Activated CD4-positive, alpha-beta memory T cell treated with anti-CD3 and anti-CD28 coated beads, Interleukin-2, amount 10 ng/mL, durations not matched to agents 7 days and 5 days (primary cell): Measurements from ENCODE around the gene ITPR1. TPM values are rescaled to one million over a fixed set of nuclear protein-coding genes. Genes with fewer than 3 reads are reported as not detected.

ENCODE experiments used
- CTCF ChIA-PET: fragments of 350-600 bp; sonication (Branson Sonifier 250); formaldehyde crosslinking; loops from one replicate; lab custom pipeline; 2021; ENCODE audit warnings: antibody characterized with exemption, inconsistent platforms; lab: Charles Lee
- POLR2A ChIA-PET: fragments of 350-600 bp; sonication (Branson Sonifier 250); formaldehyde crosslinking; loops from one replicate; lab custom pipeline; 2021; ENCODE audit warnings: antibody characterized with exemption; lab: Charles Lee
- DNase-seq: peaks from one replicate; pipeline ENCODE4 v3.0.0-alpha.2; 2020
- H3K27ac Mint-ChIP-seq: one replicate; pipeline ENCODE4 v1.8.0; 2021; ENCODE audit warnings: mild to moderate bottlenecking, mixed read lengths
- H3K27me3 Mint-ChIP-seq: one replicate; pipeline ENCODE4 v1.8.0; 2021; ENCODE audit warnings: mixed read lengths
- H3K36me3 Mint-ChIP-seq: one replicate; pipeline ENCODE4 v1.8.0; 2021; ENCODE audit warnings: low read depth, mixed read lengths
- H3K4me1 Mint-ChIP-seq: one replicate; pipeline ENCODE4 v1.8.0; 2021; ENCODE audit warnings: mixed read lengths
- H3K4me3 Mint-ChIP-seq: one replicate; pipeline ENCODE4 v1.8.0; 2021; ENCODE audit warnings: mild to moderate bottlenecking, mixed read lengths
- H3K9me3 Mint-ChIP-seq: one replicate; pipeline ENCODE4 v1.8.0; 2021; ENCODE audit warnings: mixed read lengths
- total RNA-seq, 2 experiments: library from RNA; stranded (reverse); gene quantifications; one replicate each; pipeline ENCODE4 v1.2.3, GENCODE V29; 2021

ITPR1 gene
- total RNA-seq, 2 experiments from 2014 or later, result 59.6 to 64.3 TPM

GRCh38 chr3:4841225-4841624 lies 348.1 kb downstream of the ITPR1 start:
- no peaks in the 10 kb centered on the region for H3K27me3 Mint-ChIP-seq
- H3K9me3 Mint-ChIP-seq, result peaks cover 3% of the 10 kb centered on the region
- H3K4me3 Mint-ChIP-seq, result peak overlapping the region; percentile 40
- H3K4me1 Mint-ChIP-seq, result peaks cover 91% of the 10 kb centered on the region
- peak overlapping the region; percentile 90 for H3K27ac Mint-ChIP-seq
- DNase-seq, result no peak
- CTCF ChIA-PET, result interaction anchor here (0.8 to 4.4 kb wide), 8 partner anchors 8 to 216 kb away, joined by 3 to 34 read pairs (median 5); partner anchors contain the start of gene BHLHE40
- peaks cover 73% of the 10 kb centered on the region for H3K36me3 Mint-ChIP-seq
- POLR2A ChIA-PET, result interaction anchor here (0.5 to 22.2 kb wide), 9 partner anchors 8 to 355 kb away, joined by 3 to 822 read pairs (median 6); partner anchors contain the start of gene BHLHE40

- Mint-ChIP-seq H3K4me3 (peak overlapping the region; percentile 40), H3K9me3 (peaks cover 3% of the 10 kb centered on the region), H3K36me3 (peaks cover 66% of the 10 kb centered on the region), H3K27ac (peak overlapping the region; percentile 90), H3K4me1 (peaks cover 89% of the 10 kb centered on the region), H3K27me3 (no peaks in the 10 kb centered on the region)
- ChIA-PET POLR2A (interaction anchor here (0.5 to 22.2 kb wide), 11 partner anchors 8 to 355 kb away, joined by 3 to 822 read pairs (median 4); partner anchors contain the start of gene BHLHE40), CTCF (interaction anchor here (0.8 to 4.4 kb wide), 9 partner anchors 9 to 216 kb away, joined by 3 to 34 read pairs (median 5); partner anchors contain the start of gene BHLHE40)
- no peak for DNase-seq
Measured at GRCh38 chr3:4841776-4842440, 348.8 kb downstream of the ITPR1 start.

GRCh38 chr3:4843619-4844018 lies 350.5 kb downstream of the ITPR1 start:
- ChIA-PET POLR2A (interaction anchor here (0.6 to 22.2 kb wide), 5 partner anchors 13 to 168 kb away, joined by 3 to 822 read pairs (median 5); partner anchors contain the start of gene BHLHE40), CTCF (interaction anchor here (0.8 to 4.4 kb wide), 4 partner anchors 10 to 134 kb away, joined by 3 to 34 read pairs (median 4); no protein-coding TSS in a partner anchor)
- Mint-ChIP-seq H3K36me3 (peaks cover 61% of the 10 kb centered on the region), H3K27ac (peak overlapping the region; percentile 62), H3K4me1 (peaks cover 90% of the 10 kb centered on the region), H3K27me3 (no peaks in the 10 kb centered on the region), H3K4me3 (no peak overlapping the region), H3K9me3 (peaks cover 3% of the 10 kb centered on the region)
- DNase-seq, result no peak

- Mint-ChIP-seq H3K27ac (peak overlapping the region; percentile 82), H3K27me3 (no peaks in the 10 kb centered on the region), H3K36me3 (peaks cover 58% of the 10 kb centered on the region), H3K4me1 (peaks cover 98% of the 10 kb centered on the region), H3K9me3 (peaks cover 3% of the 10 kb centered on the region), H3K4me3 (peak overlapping the region; percentile 42)
- ChIA-PET CTCF (interaction anchor here (1.5 kb wide), 1 partner anchor 130 kb away, joined by 4 read pairs; no protein-coding TSS in a partner anchor), POLR2A (interaction anchor here (22.2 kb wide), 2 partner anchors 15 to 135 kb away, joined by 455 to 822 read pairs; partner anchors contain the start of gene BHLHE40)
- DNase-seq, result no peak
Measured at GRCh38 chr3:4845882-4846281, 352.7 kb downstream of the ITPR1 start.

GRCh38 chr3:4846543-4846942 lies 353.4 kb downstream of the ITPR1 start:
- H3K27ac Mint-ChIP-seq, result peak overlapping the region; percentile 72
- H3K27me3 Mint-ChIP-seq, result no peaks in the 10 kb centered on the region
- no peak overlapping the region for H3K4me3 Mint-ChIP-seq

GRCh38 chr3:4848176-4848825 lies 355.2 kb downstream of the ITPR1 start:
- no peak for DNase-seq
- Mint-ChIP-seq H3K4me3 (no peak overlapping the region), H3K27ac (peak overlapping the region; percentile 94), H3K36me3 (peaks cover 42% of the 10 kb centered on the region), H3K9me3 (no peaks in the 10 kb centered on the region), H3K27me3 (no peaks in the 10 kb centered on the region), H3K4me1 (peaks cover 93% of the 10 kb centered on the region)
- POLR2A ChIA-PET, result interaction anchor here (7.9 to 22.2 kb wide), 2 partner anchors 18 to 132 kb away, joined by 145 to 455 read pairs; partner anchors contain the start of gene BHLHE40
- CTCF ChIA-PET, result interaction anchor here (1.5 to 3.5 kb wide), 2 partner anchors 13 to 131 kb away, joined by 3 to 20 read pairs; partner anchors contain the start of gene BHLHE40

More at GRCh38 chr3:4846543-4846942, 353.4 kb downstream of the ITPR1 start:
- POLR2A ChIA-PET, result interaction anchor here (7.9 to 22.2 kb wide), 2 partner anchors 16 to 134 kb away, joined by 145 to 455 read pairs; partner anchors contain the start of gene BHLHE40
- DNase-seq, result no peak
- H3K36me3 Mint-ChIP-seq, result peaks cover 53% of the 10 kb centered on the region
- H3K4me1 Mint-ChIP-seq, result peaks cover 98% of the 10 kb centered on the region
- H3K9me3 Mint-ChIP-seq, result peaks cover 3% of the 10 kb centered on the region
- CTCF ChIA-PET, result interaction anchor here (1.1 to 1.7 kb wide), 3 partner anchors 11 to 130 kb away, joined by 4 to 5 read pairs (median 4); no protein-coding TSS in a partner anchor

- Mint-ChIP-seq H3K4me1 (peaks cover 93% of the 10 kb centered on the region), H3K4me3 (no peak overlapping the region), H3K9me3 (no peaks in the 10 kb centered on the region), H3K36me3 (peaks cover 43% of the 10 kb centered on the region), H3K27ac (peak overlapping the region; percentile 94), H3K27me3 (no peaks in the 10 kb centered on the region)
- ChIA-PET POLR2A (interaction anchor here (0.9 to 22.2 kb wide), 6 partner anchors 7 to 138 kb away, joined by 6 to 455 read pairs (median 20); partner anchors contain the start of gene BHLHE40), CTCF (interaction anchor here (0.5 to 3.5 kb wide), 7 partner anchors 11 to 135 kb away, joined by 3 to 20 read pairs (median 3); partner anchors contain the start of gene BHLHE40)
- no peak for DNase-seq
Measured at GRCh38 chr3:4849136-4849535, 356.0 kb downstream of the ITPR1 start.

- Mint-ChIP-seq H3K27me3 (no peaks in the 10 kb centered on the region), H3K36me3 (peaks cover 37% of the 10 kb centered on the region), H3K9me3 (peaks cover 2% of the 10 kb centered on the region), H3K27ac (peak overlapping the region; percentile 94), H3K4me1 (peaks cover 90% of the 10 kb centered on the region), H3K4me3 (peak overlapping the region; percentile 38)
- ChIA-PET CTCF (interaction anchor here (0.5 to 3.6 kb wide), 11 partner anchors 12 to 138 kb away, joined by 3 to 20 read pairs (median 6); partner anchors contain the start of gene BHLHE40), POLR2A (interaction anchor here (0.9 to 22.2 kb wide), 13 partner anchors 8 to 167 kb away, joined by 3 to 455 read pairs (median 9); partner anchors contain the start of gene BHLHE40)
- no peak for DNase-seq
Measured at GRCh38 chr3:4849739-4850138, 356.6 kb downstream of the ITPR1 start.

GRCh38 chr3:4850211-4850927 lies 357.2 kb downstream of the ITPR1 start:
- H3K9me3 Mint-ChIP-seq, result peaks cover 5% of the 10 kb centered on the region
- H3K36me3 Mint-ChIP-seq, result peaks cover 35% of the 10 kb centered on the region
- DNase-seq, result peak; percentile 69
- H3K27ac Mint-ChIP-seq, result peak overlapping the region; percentile 94
- H3K4me1 Mint-ChIP-seq, result peaks cover 90% of the 10 kb centered on the region
- H3K4me3 Mint-ChIP-seq, result peak overlapping the region; percentile 38
- ChIA-PET CTCF (interaction anchor here (0.5 to 3.6 kb wide), 13 partner anchors 12 to 139 kb away, joined by 3 to 20 read pairs (median 3); partner anchors contain the start of gene BHLHE40), POLR2A (interaction anchor here (0.6 to 22.2 kb wide), 20 partner anchors 9 to 1719 kb away, joined by 3 to 455 read pairs (median 6); partner anchors contain the start of gene BHLHE40)
- H3K27me3 Mint-ChIP-seq, result no peaks in the 10 kb centered on the region

GRCh38 chr3:4850928-4851265 lies 357.7 kb downstream of the ITPR1 start:
- peak overlapping the region; percentile 94 for H3K27ac Mint-ChIP-seq
- peak; percentile 39 for DNase-seq
- peak overlapping the region; percentile 38 for H3K4me3 Mint-ChIP-seq
- no peaks in the 10 kb centered on the region for H3K27me3 Mint-ChIP-seq
- peaks cover 90% of the 10 kb centered on the region for H3K4me1 Mint-ChIP-seq
- peaks cover 35% of the 10 kb centered on the region for H3K36me3 Mint-ChIP-seq
- ChIA-PET CTCF (interaction anchor here (0.5 to 3.6 kb wide), 11 partner anchors 16 to 139 kb away, joined by 3 to 20 read pairs (median 3); partner anchors contain the start of gene BHLHE40), POLR2A (interaction anchor here (0.6 to 22.2 kb wide), 20 partner anchors 9 to 1720 kb away, joined by 3 to 455 read pairs (median 5); partner anchors contain the start of gene BHLHE40)
- H3K9me3 Mint-ChIP-seq, result peaks cover 8% of the 10 kb centered on the region
